Brain microvascular endothelial cell (primary cell): ENCODE results near the gene ROBO1.
"Not testable (repeated sequence)": the region's sequence is repeated elsewhere in the genome, so short reads cannot be mapped to it uniquely, and the experiment has no call there.

Source experiments
- DNase-seq: peaks from one replicate; pipeline ENCODE4 v3.0.0-alpha.2; 2020
- H3K27ac ChIP-seq: fragments of 250-450 bp; sonication (Bioruptor Pico); 2 replicates; pipeline ENCODE4 v1.5.1; 2020; ENCODE audit warnings: mild to moderate bottlenecking, moderate library complexity
- H3K27me3 ChIP-seq: fragments of 250-450 bp; sonication (Bioruptor Pico); replicated peaks from 2 replicates; pipeline ENCODE4 v1.5.1; 2020; ENCODE audit warnings: mild to moderate bottlenecking
- H3K36me3 ChIP-seq: fragments of 250-450 bp; sonication (Bioruptor Pico); replicated peaks from 2 replicates; pipeline ENCODE4 v1.5.1; 2020; ENCODE audit warnings: mild to moderate bottlenecking
- H3K4me3 ChIP-seq: 2 replicates; pipeline ENCODE4 v1.5.1; 2011; ENCODE audit warnings: low read depth, mild to moderate bottlenecking, control low read depth, low read length, moderate library complexity
- CTCF ChIP-seq: IDR thresholded peaks from 2 replicates; pipeline ENCODE4 v1.5.1; 2011; ENCODE audit warnings: low read depth, mild to moderate bottlenecking, moderate library complexity, low read length, control low read depth, inconsistent platforms; ENCODE audit errors: missing control alignments
- in situ Hi-C: cut with HindIII; loops from 2 replicates; pipeline ENCODE4 v1.10.0; 2017; ENCODE audit warnings: low sequenced_read_pairs, low pct_ligation_motif_present

Gene ROBO1

GRCh38 chr3:78724859-78725258, 1042.9 kb downstream of the ROBO1 start:
- no peaks in the 10 kb centered on the region for H3K36me3 ChIP-seq
- TF ChIP-seq CTCF: no peak
- no peak overlapping the region for H3K4me3 ChIP-seq
- H3K27me3 ChIP-seq: no peaks in the 10 kb centered on the region
- in situ Hi-C loops: no loop called here
- H3K27ac ChIP-seq: no peak overlapping the region
- no peak for DNase-seq

GRCh38 chr3:78724364-78724763, 1043.4 kb downstream of the ROBO1 start:
- H3K27me3 ChIP-seq, DNase-seq, H3K36me3 ChIP-seq, H3K27ac ChIP-seq, in situ Hi-C loops, H3K4me3 ChIP-seq: not testable (repeated sequence)

DNA sequence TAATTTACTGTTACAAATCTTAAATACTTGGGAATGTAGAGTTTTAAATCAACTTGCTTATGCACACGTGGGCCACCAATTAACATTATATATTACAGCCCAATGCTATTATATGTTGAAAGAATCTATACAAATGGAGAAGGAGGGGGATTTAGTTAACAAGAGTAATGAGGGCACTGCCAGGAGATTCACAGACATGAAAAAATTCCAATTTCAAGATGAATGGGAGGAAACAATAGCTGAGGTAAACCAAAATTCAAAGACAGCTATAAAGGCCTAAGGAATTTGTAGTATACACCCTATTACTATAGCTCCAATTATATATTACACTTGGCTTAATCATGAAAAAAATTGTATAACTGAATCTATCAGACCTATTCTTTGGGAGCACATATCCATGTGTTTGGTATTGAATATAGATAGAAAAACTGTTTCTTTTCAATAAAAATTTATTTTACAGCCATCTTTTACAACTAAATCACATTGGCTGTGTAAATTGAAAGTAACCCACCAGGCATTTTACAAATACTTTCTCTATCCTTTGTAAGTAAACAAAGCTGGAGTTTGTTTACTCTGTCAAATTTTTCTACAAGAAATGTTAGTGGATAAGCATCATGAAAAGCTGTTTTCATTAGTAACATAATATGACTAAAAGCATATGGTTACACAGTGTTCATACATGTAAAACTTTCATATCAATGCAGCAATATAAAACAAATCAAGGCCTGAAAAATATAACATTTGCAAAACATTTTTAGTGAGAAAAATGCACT, 1045.8 kb downstream of the ROBO1 start:
- no peaks in the 10 kb centered on the region for H3K27me3 ChIP-seq
- in situ Hi-C loops: no loop called here
- TF ChIP-seq CTCF: no peak
- H3K36me3 ChIP-seq: no peaks in the 10 kb centered on the region
- DNase-seq: no peak
- H3K27ac ChIP-seq: no peak overlapping the region
- H3K4me3 ChIP-seq: no peak overlapping the region

DNA sequence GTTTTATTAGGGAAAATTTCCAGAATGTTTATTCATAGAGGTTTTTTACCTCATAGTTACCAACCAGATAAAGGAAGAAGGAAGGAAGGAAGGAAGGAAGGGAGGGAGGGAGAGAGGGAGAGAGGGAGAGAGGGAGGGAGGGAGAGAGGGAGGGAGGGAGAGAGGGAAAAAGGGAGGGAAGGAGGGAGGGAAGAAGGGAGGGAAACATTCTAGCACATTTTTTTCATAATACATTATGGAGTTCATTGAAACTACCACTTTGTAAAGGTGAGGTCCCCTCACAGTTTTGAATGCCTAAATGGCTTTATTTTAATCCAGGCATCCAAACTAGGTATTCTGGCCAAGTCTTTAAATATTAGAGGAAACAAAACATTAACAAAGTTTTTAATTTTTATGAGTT, 1049.1 kb downstream of the ROBO1 start:
- H3K4me3 ChIP-seq: no peak overlapping the region
- no peak for TF ChIP-seq CTCF
- in situ Hi-C loops: no loop called here
- H3K36me3 ChIP-seq: no peaks in the 10 kb centered on the region
- H3K27ac ChIP-seq: no peak overlapping the region
- no peaks in the 10 kb centered on the region for H3K27me3 ChIP-seq
- no peak for DNase-seq

DNA sequence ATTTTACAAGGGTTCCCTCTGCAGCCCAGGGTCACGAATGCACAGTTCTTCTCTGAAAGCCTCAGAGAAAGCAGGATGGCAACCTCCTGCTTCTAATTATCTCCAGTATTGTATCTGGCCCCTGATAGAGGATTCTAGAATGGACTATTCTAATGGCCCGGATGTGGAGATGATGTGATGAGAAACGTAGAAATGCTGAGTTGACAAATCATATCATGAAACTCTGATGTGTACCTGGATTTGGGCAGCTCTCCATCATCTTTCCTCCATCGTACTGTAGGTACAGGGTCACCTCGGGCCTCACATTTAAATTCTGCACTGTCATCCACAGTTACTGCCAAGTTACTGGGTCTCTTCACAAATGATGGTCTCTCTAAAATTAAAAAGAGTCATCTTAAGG, 1050.8 kb downstream of the ROBO1 start:
- Histone ChIP-seq H3K27ac (no peak overlapping the region), H3K36me3 (no peaks in the 10 kb centered on the region), H3K27me3 (no peaks in the 10 kb centered on the region), H3K4me3 (no peak overlapping the region)
- no peak for DNase-seq
- TF ChIP-seq CTCF: no peak
- in situ Hi-C loops: no loop called here

DNA sequence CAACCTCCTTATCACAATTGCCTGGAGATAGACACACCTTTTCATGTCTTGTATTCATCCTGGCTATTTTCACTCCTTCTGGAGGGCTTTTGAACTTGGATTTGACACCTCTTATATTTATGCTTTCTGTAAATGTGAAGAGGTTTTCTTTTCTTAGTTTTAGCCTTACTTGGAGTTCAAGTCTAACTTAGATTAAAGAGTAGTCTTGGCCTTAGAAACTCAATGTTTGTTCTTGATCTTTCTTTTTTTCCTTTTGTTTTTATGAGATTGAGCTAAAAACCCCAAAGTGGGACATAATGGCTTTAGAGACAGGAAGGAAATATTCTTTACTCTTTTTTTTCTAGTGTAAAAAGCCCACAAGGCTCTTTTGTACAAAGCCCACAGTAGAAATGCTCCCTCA, 1054.9 kb downstream of the ROBO1 start:
- Histone ChIP-seq H3K36me3 (no peaks in the 10 kb centered on the region), H3K4me3 (no peak overlapping the region), H3K27me3 (no peaks in the 10 kb centered on the region), H3K27ac (no peak overlapping the region)
- no peak for TF ChIP-seq CTCF
- no peak for DNase-seq
- in situ Hi-C loops: no loop called here
